ENCODE measurements around the gene SSRP1. TPM values are rescaled to one million over a fixed set of nuclear protein-coding genes. Genes with fewer than 3 reads are reported as not detected.
"Not testable (repeated sequence)": the region's sequence is repeated elsewhere in the genome, so short reads cannot be mapped to it uniquely, and the experiment has no call there.

SSRP1 gene
- total RNA-seq, 1 experiment from 2014 or later, result 125 TPM

- DNase-seq (ENCODE audit: extremely low read depth, low read depth), result no peak
Measured at GRCh38 chr11:57303990-57304579, 31.6 kb downstream of the SSRP1 start.

DNA sequence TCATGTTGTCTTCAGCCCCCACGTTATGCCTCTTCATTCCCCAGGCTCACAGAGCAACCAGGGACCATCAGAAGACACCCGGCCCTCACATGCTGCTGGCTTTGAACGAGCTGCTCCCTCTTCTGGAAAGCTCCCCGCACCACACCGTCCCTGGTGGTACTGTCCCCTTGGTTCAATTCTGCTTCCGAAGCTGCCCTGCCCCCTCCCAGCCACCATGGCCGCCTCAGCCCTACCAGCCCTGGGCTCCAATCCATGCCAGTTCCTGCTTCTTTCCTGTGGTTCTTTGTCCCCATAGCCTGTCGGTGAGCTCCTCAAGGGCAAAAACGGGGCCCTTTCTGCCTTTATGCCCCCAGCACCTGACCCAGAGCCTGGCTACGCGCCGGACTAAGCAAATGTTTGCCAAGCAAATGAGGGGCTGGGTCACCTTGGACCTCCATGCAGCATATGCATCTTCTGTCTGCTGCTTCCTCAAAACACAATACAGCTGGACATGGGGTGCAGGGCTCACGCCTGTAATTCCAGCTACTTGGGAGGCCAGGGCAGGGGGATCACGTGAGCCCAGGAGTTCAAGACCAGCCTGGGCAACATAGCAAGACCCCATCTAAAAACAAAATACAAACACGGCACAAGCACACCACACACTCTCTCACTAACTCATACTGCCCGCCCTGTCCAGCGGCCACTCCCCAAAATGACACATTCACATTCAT is 32.3 kb downstream of the SSRP1 start:
- no peak for DNase-seq (ENCODE audit: extremely low read depth, low read depth)

DNA sequence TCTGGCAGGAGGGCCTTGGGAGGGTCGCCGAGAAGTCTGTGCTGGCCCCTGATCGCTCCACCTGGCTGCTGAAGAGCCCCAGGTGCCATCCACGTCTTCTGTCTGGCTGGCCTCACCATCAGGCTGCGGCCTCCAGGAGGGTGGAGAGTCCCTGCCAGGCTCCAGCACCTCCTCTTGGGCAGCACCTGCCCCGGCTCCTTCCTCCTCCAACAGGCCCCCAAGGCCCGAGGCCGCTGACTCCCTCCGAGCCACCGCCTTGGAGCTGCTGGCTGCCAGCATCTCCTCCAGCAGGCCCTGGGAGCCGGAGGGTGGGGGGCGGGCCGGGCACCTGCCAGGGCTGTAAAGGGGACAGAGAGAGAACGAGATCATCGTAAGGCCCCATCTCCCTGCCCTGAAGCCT is 33.2 kb downstream of the SSRP1 start:
- no peak for DNase-seq (ENCODE audit: extremely low read depth, low read depth)

DNA sequence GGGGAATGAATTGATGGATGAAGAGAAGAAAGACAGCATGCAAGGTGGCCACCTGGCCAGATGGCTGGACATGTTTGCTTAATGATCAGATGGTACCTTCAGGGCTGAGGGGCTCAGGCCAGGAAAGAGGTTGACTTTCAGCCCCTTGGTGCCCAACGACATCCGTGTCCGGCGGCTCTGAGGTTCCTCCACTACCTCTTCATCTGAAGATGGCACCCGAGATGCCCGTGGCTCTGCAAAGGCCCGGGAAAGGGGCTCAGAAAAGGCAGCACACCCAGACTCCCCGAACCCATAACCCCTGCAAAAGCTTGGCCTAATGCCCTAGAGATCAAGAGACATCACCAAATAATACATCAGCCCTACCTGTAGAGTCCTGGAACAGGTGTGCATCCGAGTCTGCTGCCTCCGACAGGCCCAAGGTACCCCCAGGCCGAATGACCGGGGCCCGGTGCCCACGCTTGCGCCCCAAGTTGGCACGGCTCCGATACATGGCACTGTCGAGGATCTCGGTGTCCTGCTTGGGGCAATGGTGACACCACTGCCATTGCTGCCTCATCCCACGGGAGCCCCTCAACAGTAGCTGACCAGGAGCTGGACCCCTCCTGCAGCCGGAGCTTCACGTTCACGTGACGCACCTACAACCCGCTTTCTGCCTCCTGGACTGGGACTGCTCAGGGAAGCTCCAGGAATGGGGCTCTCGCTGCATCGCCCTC is 33.8 kb downstream of the SSRP1 start:
- no peak for DNase-seq (ENCODE audit: extremely low read depth, low read depth)

- no peak for DNase-seq (ENCODE audit: extremely low read depth, low read depth)
Measured at GRCh38 chr11:57300785-57301184, 34.9 kb downstream of the SSRP1 start.

GRCh38 chr11:57299150-57299737 is 36.4 kb downstream of the SSRP1 start:
- no peak for DNase-seq (ENCODE audit: extremely low read depth, low read depth)

GRCh38 chr11:57297221-57297620 is 38.5 kb downstream of the SSRP1 start:
- DNase-seq (ENCODE audit: extremely low read depth, low read depth), result no peak

DNA sequence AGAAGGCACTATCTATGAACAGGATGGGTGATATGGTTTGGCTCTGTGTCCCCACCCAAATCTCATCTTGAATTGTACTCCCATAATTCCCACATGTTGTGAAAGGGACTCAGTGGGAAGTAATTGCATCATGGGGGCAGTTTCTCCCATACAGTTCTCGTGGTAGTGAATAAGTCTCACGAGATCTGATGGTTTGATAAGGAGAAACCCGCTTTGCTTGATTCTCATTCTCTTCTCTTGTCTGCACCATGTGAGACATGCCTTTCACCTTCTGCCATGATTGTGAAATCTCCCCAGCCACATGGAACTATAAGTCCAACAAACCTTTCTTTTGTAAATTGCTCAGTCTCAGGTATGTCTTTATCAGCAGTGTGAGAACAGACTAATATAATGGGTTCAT is 39.5 kb downstream of the SSRP1 start:
- not testable (repeated sequence) for DNase-seq (ENCODE audit: extremely low read depth, low read depth)

DNA sequence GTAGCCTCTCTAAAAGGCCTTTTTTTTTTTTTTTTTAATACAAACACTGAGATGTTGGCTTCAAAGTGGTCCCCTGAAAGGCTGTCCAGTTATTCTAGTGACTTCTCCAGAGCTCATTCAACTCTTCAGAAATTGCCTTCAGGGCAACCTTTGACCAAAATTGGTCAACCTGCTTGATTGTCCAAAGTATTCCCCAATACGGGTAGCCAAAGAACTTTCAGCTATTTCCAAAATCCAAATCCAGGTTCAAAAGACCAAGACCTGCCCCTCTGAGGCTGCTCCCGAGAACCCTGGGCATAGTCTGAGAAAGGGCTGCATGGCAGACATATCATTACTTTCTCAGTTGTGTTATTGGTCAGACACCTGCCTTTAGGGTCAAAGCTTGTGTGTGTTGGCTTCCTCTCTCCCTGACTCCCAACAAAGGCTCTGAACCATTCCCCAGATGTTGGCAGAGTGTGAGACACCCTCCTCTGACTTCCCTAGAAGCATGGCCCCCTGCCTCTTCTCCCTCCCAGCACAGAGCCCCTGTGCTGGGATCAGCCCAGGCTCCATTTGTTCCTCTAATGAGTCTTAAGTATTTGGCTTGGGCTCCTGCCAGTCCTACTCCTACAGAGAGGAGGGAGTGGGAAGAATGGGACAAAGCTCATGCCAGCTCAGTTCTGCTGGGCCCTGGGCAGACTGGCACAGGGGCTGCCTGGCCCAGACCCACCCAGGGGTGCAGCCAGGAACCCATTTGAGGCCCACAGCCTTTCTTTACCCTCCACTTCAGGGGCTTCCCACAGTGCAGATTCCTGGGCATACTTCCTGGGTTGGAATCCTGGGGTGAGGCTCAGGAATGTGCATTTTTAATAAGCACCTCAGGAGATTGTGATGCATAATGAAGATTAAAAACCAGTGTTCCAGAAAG is 41.2 kb downstream of the SSRP1 start:
- DNase-seq (ENCODE audit: extremely low read depth, low read depth), result no peak

GRCh38 chr11:57290288-57290687 is 45.4 kb downstream of the SSRP1 start:
- DNase-seq (ENCODE audit: extremely low read depth, low read depth), result no peak

DNA sequence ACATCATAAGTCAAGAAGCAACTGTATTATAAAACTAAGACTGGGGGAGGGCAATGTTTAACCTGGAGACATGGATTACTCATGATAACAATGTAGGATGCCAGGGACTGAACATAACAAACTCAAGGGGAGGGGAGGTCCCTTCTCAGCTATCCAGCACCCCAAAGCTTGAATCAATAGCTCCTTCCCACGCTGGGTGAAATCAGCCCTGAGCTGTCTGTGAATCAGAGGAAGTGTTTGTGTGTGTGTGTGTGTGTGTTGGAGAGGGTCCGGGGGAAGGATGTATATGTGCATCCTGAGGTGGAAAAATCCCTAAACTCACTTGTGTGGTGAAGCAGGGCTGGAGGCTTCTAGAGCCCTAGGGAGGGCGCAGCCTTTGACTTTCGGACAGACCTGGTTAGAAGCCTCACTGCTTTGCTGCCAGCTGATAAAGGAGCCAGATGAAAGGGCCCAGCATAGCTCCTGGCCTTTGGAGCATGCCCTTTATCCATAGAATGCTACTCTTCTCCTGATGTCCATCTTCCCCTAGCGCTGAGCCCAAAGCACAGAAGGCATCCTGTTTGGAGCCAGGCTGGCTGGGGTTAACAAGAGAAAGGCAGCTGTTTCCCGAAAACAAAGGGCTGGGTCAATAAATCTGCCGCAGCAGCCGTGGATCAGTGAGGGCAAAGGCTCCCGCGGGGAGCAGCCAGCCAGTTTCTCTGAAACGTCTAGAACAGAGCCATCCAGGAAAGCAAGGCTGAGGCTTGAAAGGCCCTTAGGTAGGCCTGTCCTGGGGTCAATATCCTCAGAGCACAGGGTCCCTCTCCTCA is 46.7 kb downstream of the SSRP1 start:
- no peak for DNase-seq (ENCODE audit: extremely low read depth, low read depth)

- DNase-seq (ENCODE audit: extremely low read depth, low read depth), result no peak
Measured at GRCh38 chr11:57287884-57288283, 47.8 kb downstream of the SSRP1 start.

GRCh38 chr11:57283231-57283990 is 52.3 kb downstream of the SSRP1 start:
- DNase-seq (ENCODE audit: extremely low read depth, low read depth), result no peak

GRCh38 chr11:57281546-57281945 is 54.1 kb downstream of the SSRP1 start:
- DNase-seq (ENCODE audit: extremely low read depth, low read depth), result not testable (repeated sequence)

DNA sequence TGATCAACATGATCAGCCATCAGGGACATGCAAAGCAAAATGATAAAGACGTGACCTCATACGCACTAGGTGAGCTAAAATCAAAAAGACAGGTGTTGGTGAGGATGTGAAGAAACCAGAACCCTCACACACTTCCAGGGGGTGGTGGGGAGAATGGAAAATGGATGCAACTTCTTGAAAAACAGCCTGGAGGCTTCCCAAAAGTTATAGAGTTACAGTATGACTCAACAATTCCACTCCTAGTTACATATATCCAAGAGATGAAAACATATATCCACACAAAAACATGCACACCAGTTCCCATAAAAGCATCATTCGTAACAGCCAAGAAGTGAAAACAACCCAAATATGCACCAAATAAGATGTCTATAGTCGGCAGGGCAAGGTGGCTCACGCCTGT is 56.6 kb downstream of the SSRP1 start:
- no peak for DNase-seq (ENCODE audit: extremely low read depth, low read depth)

- peak; percentile 3 for DNase-seq (ENCODE audit: extremely low read depth, low read depth)
Measured at GRCh38 chr11:57278721-57279095, 57.0 kb downstream of the SSRP1 start.

DNA sequence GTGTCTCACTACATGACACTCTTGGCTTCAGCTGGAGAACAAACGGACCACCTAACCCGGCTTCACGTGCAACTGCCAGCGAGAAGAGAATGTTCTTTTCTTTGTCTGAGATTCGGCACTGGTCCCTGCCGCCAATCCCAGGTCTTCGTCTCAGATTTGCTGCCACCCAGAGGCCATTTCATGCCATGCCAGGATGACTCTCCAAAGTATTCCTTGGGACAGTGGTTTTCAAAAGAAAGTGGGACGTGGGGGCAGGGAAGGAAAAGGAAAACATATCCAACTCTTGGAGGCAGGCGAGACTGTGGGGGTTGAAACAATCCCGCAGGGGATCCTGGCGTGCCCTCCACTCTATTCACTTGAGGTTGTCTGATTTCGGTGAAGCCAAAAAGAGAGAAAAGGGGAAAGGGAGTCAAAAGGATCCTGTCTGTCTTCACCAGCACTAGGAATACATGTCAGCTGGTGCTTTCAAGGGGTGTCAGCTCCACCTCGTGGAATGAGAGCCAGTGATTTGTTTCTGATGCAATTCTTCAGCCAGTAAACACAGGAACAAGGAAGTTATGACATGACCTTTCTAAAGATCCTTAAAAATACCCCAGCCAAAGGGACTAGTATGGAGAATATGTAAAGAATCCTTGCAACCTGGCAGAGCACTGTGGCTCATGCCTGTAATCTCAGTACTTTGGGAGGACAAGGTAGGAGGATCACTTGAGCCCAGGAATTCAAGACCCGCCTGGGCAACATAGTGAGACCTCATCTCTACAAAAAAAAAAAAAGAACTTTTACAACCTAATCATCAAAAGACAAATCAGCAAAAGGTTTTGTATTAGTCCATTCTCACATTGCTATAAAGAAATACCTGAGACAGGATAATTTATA is 57.6 kb downstream of the SSRP1 start:
- DNase-seq (ENCODE audit: extremely low read depth, low read depth), result peak; percentile 80

Measured in NCI-H460 (cell line).